Heart right ventricle (tissue), 16 donors: ENCODE results near the gene LUC7L2. TPM values are rescaled to one million over a fixed set of nuclear protein-coding genes. Genes with fewer than 3 reads are reported as not detected.
A peak's percentile ranks its signal among the peaks of the same experiment; 100 is the strongest.

Source experiments
- ATAC-seq, 8 donors: fragments of 200-7000 bp; cut with Tn5 transposase; one replicate each; pipeline ENCODE4 v1.9.1; 2020; ENCODE audit warnings: mild to moderate bottlenecking in 8 of 8, moderate library complexity in 8 of 8, moderate number of reproducible peaks in 1 of 8
- DNase-seq, 2 donors: peaks; one replicate each; pipeline ENCODE4 v3.0.0-alpha.2; 2020
- H3K27ac ChIP-seq, 10 donors: fragments of 200-600 bp; sonication (generic) in 2 of 10; one replicate each; pipeline versions ENCODE4 v1.5.0 to v1.8.0; 2020 to 2022; ENCODE audit warnings: mild to moderate bottlenecking in 3 of 10
- H3K27me3 ChIP-seq, 7 donors: fragments of 200-600 bp; one replicate each; pipeline ENCODE4 v1.8.0; 2021 to 2022; ENCODE audit warnings: mild to moderate bottlenecking in 2 of 7
- H3K36me3 ChIP-seq, 9 donors: fragments of 200-600 bp; sonication (generic) in 1 of 9; one replicate each; pipeline versions ENCODE4 v1.5.0 to v1.8.0; 2020 to 2022; ENCODE audit warnings: mild to moderate bottlenecking in 2 of 9
- H3K4me1 ChIP-seq, 9 donors: fragments of 200-600 bp; sonication (generic) in 1 of 9; one replicate each; pipeline versions ENCODE4 v1.5.0 to v1.8.0; 2020 to 2022; ENCODE audit warnings: mild to moderate bottlenecking in 4 of 9
- H3K4me3 ChIP-seq, 10 donors: fragments of 200-600 bp; sonication (generic) in 2 of 10; one replicate each; pipeline versions ENCODE4 v1.5.0 to v1.8.0; 2020 to 2022; ENCODE audit warnings: mild to moderate bottlenecking in 7 of 10, moderate library complexity in 2 of 10
- H3K9me3 ChIP-seq, 11 donors: fragments of 200-600 bp in 10 of 11; sonication (generic) in 2 of 11; one replicate each; pipeline versions ENCODE4 v1.5.0 to v1.8.0; 2013 to 2022; ENCODE audit warnings: mild to moderate bottlenecking in 2 of 11, control low read depth in 1 of 11, moderate library complexity in 1 of 11
- CTCF ChIP-seq, 9 donors: fragments of 200-600 bp; sonication (generic) in 2 of 9; IDR thresholded peaks; one replicate each; pipeline versions ENCODE4 v1.5.0 to v1.8.0; 2021 to 2022; ENCODE audit warnings: antibody characterized with exemption in 9 of 9, mild to moderate bottlenecking in 5 of 9, moderate library complexity in 1 of 9
- WGBS, 2 donors: extraction: QIAGEN DNeasy Blood & Tissue Kit; methylation state at CpG; one replicate each; pipeline ENCODE4 v1.1.7; 2013; ENCODE audit warnings: inconsistent platforms in 1 of 2; 5-methylcytosine and 5-hydroxymethylcytosine counted together
- intact Hi-C, 10 donors: fragments of 100-400 bp; cut with DNase I; formaldehyde crosslinking; loops; one replicate each; pipeline versions ENCODE4 v1.11.1 to v1.14.2; 2022
- polyA plus RNA-seq, 2 donors: library from polyadenylated mRNA; stranded (reverse); fragments of 200-250 nt; gene quantifications; one replicate each; pipeline ENCODE4 v1.2.3, GENCODE V29; 2013
- total RNA-seq, 10 donors: library from RNA; stranded (reverse); fragmentation: NEBNext Ultra II Directional in 3 of 10; extraction: Animal tissue kit (Norgen Biotek cat#: 25700) in 3 of 10; gene quantifications; one replicate each; pipeline versions ENCODE4 v1.2.1 to v1.2.4, GENCODE V29; 2021 to 2023
- donor health status: Arrhythmogenic right ventricular cardiomyopathy.
- donor health status: ischemic (EF 13 %, LVEDD 7.1; RV severe dilation, severe dysfunction).
- donor health status: healthy with polysubstance abuse.
- donor health status: DM: no; HTN: yes; CAD: no.
- donor health status: DM: no; HTN: no; CAD: no.
- donor health status: ischemic (EF 25% LVEDD 6.9; RV normal size, moderate dysfunction).
- donor health status: ischemic (EF 25% LVEDD 5.7; RV mildly dilated, moderate dysfunction).
- donor health status: healthy.
- donor health status: DM: yes; HTN: yes; CAD: no.
- donor health status: Ischemic cardiomyopathy.
- donor health status: ischemic (EF 35%, LVEDD 5.7; RV mildly dilated, moderate dysfunction).
- donor health status: nonischemic (EF 11% LVEDD 7.7; RV severe dilation, severe dysfunction).
- donor health status: DM: yes; HTN: yes; CAD: no.
- donor health status: PGD.
- donor health status: ischemic (EF 29% LVEDD 5.4; RV normal size, mild dysfunction).
- donor health status: nonischemic (EF 23%, LVEDD 6.1; RV moderate dilation, normal function).

Gene LUC7L2
- total and polyA plus RNA-seq, 12 donors = 26.6 to 52.7 (median 47.8) TPM

DNA sequence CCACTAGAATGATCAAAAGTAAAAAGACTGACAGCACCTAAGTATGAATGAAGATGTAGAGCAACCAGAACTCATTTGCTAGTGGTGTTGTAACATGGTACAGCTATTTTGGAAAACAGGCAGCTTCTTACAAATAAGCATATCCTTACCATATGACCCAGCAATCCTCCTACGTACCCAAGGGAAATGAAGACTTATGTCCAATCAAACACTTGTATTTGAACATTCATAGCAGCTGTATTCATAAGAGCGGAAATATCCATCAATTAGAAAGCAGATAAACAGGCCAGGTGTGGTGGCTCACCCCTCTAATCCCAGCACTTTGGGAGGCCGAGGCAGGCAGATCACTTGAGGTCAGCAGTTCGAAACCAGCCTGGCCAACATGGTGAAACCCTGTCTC lies 70.7 kb downstream of the LUC7L2 start:
- Histone ChIP-seq H3K27ac (no peak overlapping the region), H3K4me3 (no peak overlapping the region), H3K27me3 (no peaks in the 10 kb centered on the region), H3K36me3 (peaks cover 0 to 23% (median 0%) of the 10 kb centered on the region in 9 donors), H3K4me1 (peaks cover 5 to 41% (median 18%) of the 10 kb centered on the region in 9 donors), H3K9me3 (no peaks in the 10 kb centered on the region)
- no peak for TF ChIP-seq CTCF (IDR thresholded peaks at IDR 0.05)
- DNase-seq = no peak
- intact Hi-C loops = no loop called here
- WGBS, 2 donors = 94 to 96% methylated on average over 4 of the region's 4 CpGs
- no peak for ATAC-seq

GRCh38 chr7:139431010-139431409 lies 71.3 kb downstream of the LUC7L2 start:
- Histone ChIP-seq H3K4me1 (peaks cover 5 to 36% (median 18%) of the 10 kb centered on the region in 9 donors), H3K36me3 (peaks cover 0 to 22% (median 0%) of the 10 kb centered on the region in 9 donors), H3K4me3 (no peak overlapping the region), H3K27me3 (no peaks in the 10 kb centered on the region), H3K9me3 (no peaks in the 10 kb centered on the region), H3K27ac (peak overlapping the region in 1 of 10 donors; percentile 44)
- TF ChIP-seq CTCF (IDR thresholded peaks at IDR 0.05) = no peak
- intact Hi-C loops = no loop called here
- 55 to 67% methylated on average over 2 of the region's 2 CpGs for WGBS, 2 donors
- peak in 2 of 8 donors; percentile 20 to 23 for ATAC-seq
- DNase-seq = no peak

DNA sequence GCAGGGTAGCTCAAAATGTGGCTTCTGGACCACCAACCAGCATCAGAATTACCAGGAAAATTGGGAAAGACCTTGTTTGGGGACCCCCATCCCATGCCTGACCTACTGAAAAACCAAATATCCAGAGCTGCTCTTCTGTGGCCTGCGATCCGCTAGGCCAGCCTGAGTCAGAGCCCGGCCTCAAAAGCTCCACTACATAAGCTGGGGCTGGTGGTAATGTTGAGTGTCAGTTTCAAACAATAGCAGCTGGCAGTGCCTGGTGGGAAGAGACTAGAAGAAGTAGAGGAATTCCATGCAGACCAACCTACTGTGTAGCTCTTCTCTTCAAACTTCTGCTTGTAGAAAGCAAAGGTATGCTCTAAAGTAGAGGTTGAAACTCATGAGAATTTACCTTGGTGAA lies 71.8 kb downstream of the LUC7L2 start:
- DNase-seq = no peak
- no peaks in the 10 kb centered on the region for H3K9me3 ChIP-seq
- no peaks in the 10 kb centered on the region for H3K27me3 ChIP-seq
- H3K27ac ChIP-seq = peak overlapping the region in 3 of 10 donors; percentile 23 to 44 (median 31)
- H3K36me3 ChIP-seq = peaks cover 0 to 22% (median 0%) of the 10 kb centered on the region in 9 donors
- intact Hi-C loops = no loop called here
- H3K4me3 ChIP-seq = no peak overlapping the region
- ATAC-seq = peak in 3 of 8 donors; percentile 27 to 38 (median 31)
- peaks cover 5 to 34% (median 18%) of the 10 kb centered on the region in 9 donors for H3K4me1 ChIP-seq
- no peak for TF ChIP-seq CTCF (IDR thresholded peaks at IDR 0.05)
- 89 to 95% methylated on average over 3 of the region's 3 CpGs for WGBS, 2 donors

GRCh38 chr7:139436806-139437205 lies 77.1 kb downstream of the LUC7L2 start:
- 97 to 98% methylated on average over 9 of the region's 9 CpGs for WGBS, 2 donors
- peak in 1 of 8 donors; percentile 24 for ATAC-seq

More at GRCh38 chr7:139436806-139437205, 77.1 kb downstream of the LUC7L2 start:
- intact Hi-C loops = no loop called here
- H3K9me3 ChIP-seq = no peaks in the 10 kb centered on the region
- H3K27me3 ChIP-seq = no peaks in the 10 kb centered on the region
- no peak overlapping the region for H3K4me3 ChIP-seq
- H3K27ac ChIP-seq = no peak overlapping the region
- peaks cover 0 to 5% (median 0%) of the 10 kb centered on the region in 9 donors for H3K36me3 ChIP-seq
- no peak for DNase-seq
- no peak for TF ChIP-seq CTCF (IDR thresholded peaks at IDR 0.05)
- peaks cover 5 to 17% (median 12%) of the 10 kb centered on the region in 9 donors for H3K4me1 ChIP-seq
